K562 (cell line): Measurements from ENCODE around the gene SLC2A13.

Experiments used
- CBFA2T3 ChIP-seq: fragments of 450-650 bp; IDR thresholded peaks from 2 replicates; pipeline ENCODE4 v1.6.1; 2017
- E2F5 ChIP-seq: sonication (generic); formaldehyde crosslinking; IDR thresholded peaks from 2 replicates; pipeline ENCODE4 v1.8.0; 2022; ENCODE audit warnings: mild to moderate bottlenecking, missing genetic modification reagents
- FOXP1 ChIP-seq: sonication (generic); formaldehyde crosslinking; IDR thresholded peaks from 2 replicates; pipeline ENCODE4 v1.8.0; 2022; ENCODE audit warnings: mild to moderate bottlenecking, missing genetic modification reagents
- JUNB ChIP-seq: fragments of 450-650 bp; formaldehyde crosslinking; conservative IDR thresholded peaks from 2 replicates; pipeline ENCODE4 v1.4.0; 2020; ENCODE audit warnings: mild to moderate bottlenecking
- KDM5B ChIP-seq: fragments of 200-600 bp; sonication (generic); IDR thresholded peaks from 2 replicates; pipeline ENCODE4 v1.6.1; 2012; ENCODE audit warnings: low read depth, mild to moderate bottlenecking, moderate library complexity, low read length, control low read depth, inconsistent platforms; ENCODE audit not compliant: insufficient replicate concordance
- NFIC ChIP-seq: fragments of 450-650 bp; IDR thresholded peaks from 2 replicates; pipeline ENCODE4 v1.6.1; 2017; ENCODE audit warnings: mild to moderate bottlenecking, inconsistent platforms
- POLR2A ChIP-seq: fragments of 450-650 bp; conservative IDR thresholded peaks from 2 replicates; pipeline ENCODE4 v1.6.1; 2016
- RAD21 ChIP-seq, 2 experiments: fragments of 250-450 bp in 1 of 2; fragments of 450-650 bp in 1 of 2; sonication (Bioruptor Pico) in 1 of 2; formaldehyde crosslinking in 1 of 2; IDR thresholded peaks in 1 of 2; conservative IDR thresholded peaks in 1 of 2; 2 replicates each; pipeline versions ENCODE4 v1.4.0 to v1.8.0; 2020 to 2022; ENCODE audit warnings: mild to moderate bottlenecking in 2 of 2, moderate library complexity in 1 of 2
- RAD51 ChIP-seq: fragments of 450-650 bp; IDR thresholded peaks from 2 replicates; pipeline ENCODE4 v1.7.1; 2016; ENCODE audit warnings: low read depth, mild to moderate bottlenecking, borderline replicate concordance
- SETDB1 ChIP-seq: IDR thresholded peaks from one replicate; pipeline ENCODE4 v1.6.1; 2012; ENCODE audit warnings: low read length, control low read depth, inconsistent platforms
- ZBTB8A ChIP-seq: fragments of 450-650 bp; IDR thresholded peaks from 2 replicates; pipeline ENCODE4 v1.6.1; 2018; ENCODE audit warnings: mild to moderate bottlenecking, moderate library complexity; ENCODE audit not compliant: partially characterized antibody
- ZNF184 ChIP-seq: sonication (generic); formaldehyde crosslinking; IDR thresholded peaks from 2 replicates; pipeline ENCODE4 v1.5.0; 2020; ENCODE audit warnings: missing genetic modification reagents
- ZNF512 ChIP-seq: IDR thresholded peaks from 2 replicates; pipeline ENCODE4 v1.6.1; 2016; ENCODE audit warnings: missing genetic modification characterization, missing compliant biosample characterization
- ZSCAN29 ChIP-seq: fragments of 450-650 bp; IDR thresholded peaks from 2 replicates; pipeline ENCODE4 v1.6.1; 2017

GRCh38 chr12:40068416-40068815 lies 37.5 kb downstream of the SLC2A13 start:
- TF ChIP-seq ZNF184 (CRISPR knock-in tag) (no peak), ZNF512 (no peak), RAD51 (no peak), KDM5B (no peak), JUNB (no peak), ZBTB8A (no peak), E2F5 (CRISPR knock-in tag) (no peak), CBFA2T3 (no peak), ZSCAN29 (no peak), POLR2A (no peak), RAD21 (CRISPR knock-in tag; conservative IDR thresholded peaks at IDR 0.05 in 1 of 2, IDR thresholded peaks at IDR 0.05 in 1 of 2) (no peak), FOXP1 (CRISPR knock-in tag) (no peak), NFIC (no peak), SETDB1 (no peak)
